GM10266 (cell line): Measurements from ENCODE around the gene TMEM176B.
A peak's percentile ranks its signal among the peaks of the same experiment; 100 is the strongest.

ENCODE experiments used
- DNase-seq: peaks from one replicate; pipeline ENCODE4 v3.0.0; 2012; ENCODE audit errors: extremely low spot score
- TF ChIP-seq, protein P1 (sequence below): IDR thresholded peaks from 2 replicates; pipeline ENCODE4 v1.5.1; 2012; ENCODE audit warnings: mild to moderate bottlenecking, low read depth; ENCODE audit not compliant: control insufficient read depth, insufficient read depth; ENCODE audit errors: missing control alignments

The TMEM176B gene

DNA sequence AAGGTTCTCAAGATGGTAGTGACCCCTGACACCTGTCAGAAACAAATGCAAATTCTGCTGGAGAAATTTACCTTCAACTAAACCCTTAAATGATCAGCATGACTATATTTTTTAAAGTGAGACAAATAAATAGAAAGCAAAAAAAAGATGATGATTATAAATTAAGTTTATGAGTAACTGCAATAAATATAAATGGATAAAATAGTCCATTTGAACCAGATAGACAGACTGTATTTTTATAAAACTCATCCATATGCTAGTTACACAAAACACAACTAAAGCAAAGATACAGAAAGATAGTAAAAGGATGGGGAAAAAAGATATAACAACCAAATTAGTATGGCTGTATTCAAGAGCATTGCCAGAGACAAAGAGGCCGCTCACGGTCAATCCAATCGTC lies 6.3 kb upstream of the TMEM176B start:
- DNase-seq: no peak
- TF ChIP-seq, protein P1, sequence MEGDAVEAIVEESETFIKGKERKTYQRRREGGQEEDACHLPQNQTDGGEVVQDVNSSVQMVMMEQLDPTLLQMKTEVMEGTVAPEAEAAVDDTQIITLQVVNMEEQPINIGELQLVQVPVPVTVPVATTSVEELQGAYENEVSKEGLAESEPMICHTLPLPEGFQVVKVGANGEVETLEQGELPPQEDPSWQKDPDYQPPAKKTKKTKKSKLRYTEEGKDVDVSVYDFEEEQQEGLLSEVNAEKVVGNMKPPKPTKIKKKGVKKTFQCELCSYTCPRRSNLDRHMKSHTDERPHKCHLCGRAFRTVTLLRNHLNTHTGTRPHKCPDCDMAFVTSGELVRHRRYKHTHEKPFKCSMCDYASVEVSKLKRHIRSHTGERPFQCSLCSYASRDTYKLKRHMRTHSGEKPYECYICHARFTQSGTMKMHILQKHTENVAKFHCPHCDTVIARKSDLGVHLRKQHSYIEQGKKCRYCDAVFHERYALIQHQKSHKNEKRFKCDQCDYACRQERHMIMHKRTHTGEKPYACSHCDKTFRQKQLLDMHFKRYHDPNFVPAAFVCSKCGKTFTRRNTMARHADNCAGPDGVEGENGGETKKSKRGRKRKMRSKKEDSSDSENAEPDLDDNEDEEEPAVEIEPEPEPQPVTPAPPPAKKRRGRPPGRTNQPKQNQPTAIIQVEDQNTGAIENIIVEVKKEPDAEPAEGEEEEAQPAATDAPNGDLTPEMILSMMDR: no peak

DNA sequence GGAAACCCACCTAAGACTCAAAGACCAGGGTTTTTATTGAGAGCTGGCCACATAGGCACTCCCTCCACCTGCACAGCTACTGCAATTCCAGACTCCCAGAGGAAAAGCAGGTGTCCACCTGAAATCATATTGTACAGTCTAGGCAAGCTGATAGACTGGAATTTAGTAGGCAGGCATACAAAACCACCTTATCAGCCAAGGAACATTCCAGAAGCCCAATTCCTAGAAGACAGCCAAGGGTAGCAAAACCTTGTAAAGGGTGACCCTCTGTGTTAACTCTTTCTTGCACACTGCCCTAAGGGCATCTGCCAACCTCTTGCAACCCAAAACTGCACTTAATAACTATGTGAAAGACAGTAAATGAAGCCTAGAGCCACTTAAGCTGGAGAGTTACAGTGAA lies 5.7 kb upstream of the TMEM176B start:
- DNase-seq: no peak
- TF ChIP-seq, protein P1: no peak

DNA sequence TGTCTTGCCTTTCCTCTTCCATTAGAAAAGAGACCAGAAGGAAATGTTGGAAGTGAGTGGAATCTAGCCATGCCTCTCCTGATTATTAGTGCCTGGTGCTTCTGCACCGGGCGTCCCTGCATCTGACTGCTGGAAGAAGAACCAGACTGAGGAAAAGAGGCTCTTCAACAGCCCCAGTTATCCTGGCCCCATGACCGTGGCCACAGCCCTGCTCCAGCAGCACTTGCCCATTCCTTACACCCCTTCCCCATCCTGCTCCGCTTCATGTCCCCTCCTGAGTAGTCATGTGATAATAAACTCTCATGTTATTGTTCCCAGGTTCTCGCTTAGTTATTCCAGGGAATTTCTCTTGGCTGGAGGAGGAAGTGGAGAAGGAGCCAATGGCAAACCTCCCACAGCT lies 4.6 kb upstream of the TMEM176B start:
- TF ChIP-seq, protein P1: no peak
- no peak for DNase-seq

DNA sequence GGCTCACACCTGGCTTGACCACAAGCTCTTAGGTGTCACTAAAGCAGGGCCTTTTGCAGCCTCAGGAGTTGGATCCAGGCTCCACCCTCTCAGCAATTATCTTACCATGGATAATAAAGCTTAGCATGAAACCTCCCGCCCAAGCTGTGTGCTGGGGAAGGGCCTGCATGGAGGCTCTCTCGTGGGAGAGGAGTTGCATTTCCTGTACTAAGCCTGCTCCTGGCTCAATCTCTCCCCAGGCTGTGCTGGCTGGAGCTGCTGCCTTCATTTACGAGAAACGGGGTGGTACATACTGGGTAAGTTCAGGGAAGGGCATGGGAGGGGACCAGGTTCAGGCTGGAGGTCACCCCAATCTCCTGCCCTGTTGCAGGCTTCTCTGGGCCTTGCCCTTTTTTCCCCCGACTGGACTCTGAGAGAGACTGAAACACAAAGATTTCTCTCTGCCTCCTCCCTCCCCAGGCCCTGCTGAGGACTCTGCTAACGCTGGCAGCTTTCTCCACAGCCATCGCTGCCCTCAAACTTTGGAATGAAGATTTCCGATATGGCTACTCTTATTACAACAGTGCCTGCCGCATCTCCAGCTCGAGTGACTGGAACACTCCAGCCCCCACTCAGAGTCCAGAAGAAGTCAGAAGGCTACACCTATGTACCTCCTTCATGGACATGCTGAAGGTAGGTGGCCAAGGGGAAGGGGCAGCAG lies 3.1 kb upstream of the TMEM176B start:
- TF ChIP-seq, protein P1: no peak
- DNase-seq: no peak

DNA sequence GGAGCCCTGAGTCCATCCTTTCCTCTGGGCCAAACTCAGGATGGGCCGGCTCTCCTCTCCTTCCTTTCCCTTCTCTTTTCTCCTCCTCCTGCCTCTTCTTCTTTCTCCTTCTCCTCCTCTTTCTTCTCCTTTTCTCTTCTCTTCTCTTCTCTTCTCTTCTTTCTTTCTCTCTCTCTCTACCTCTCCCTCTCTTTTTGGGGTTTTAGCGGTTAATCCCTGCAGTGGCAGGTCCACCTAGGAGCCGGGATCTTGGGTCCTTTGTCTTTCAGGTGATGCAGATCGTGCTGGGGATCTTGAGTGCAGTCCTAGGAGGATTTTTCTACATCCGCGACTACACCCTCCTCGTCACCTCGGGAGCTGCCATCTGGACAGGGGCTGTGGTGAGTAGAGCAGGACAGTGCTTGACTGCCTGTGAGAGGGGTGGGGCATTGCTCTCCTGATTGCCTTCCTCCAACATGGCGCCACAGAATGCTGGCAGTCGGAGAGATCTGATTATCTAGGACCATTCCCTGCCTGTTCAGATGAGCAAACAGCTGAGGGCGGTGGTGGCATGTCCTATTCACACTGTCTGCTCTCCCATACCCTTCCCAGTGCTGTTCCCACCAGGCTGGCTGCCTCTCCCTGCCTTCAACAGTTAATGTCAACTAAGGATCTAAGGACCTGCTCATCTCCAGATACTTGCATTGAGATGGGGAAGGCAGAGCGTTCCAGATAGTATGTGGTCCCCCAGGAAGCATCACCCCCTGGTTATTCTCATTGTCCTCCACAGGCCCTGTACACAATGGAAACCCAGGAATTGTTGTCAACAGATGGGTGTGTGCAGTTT lies 2.0 kb upstream of the TMEM176B start:
- TF ChIP-seq, protein P1: no peak
- DNase-seq: no peak

DNA sequence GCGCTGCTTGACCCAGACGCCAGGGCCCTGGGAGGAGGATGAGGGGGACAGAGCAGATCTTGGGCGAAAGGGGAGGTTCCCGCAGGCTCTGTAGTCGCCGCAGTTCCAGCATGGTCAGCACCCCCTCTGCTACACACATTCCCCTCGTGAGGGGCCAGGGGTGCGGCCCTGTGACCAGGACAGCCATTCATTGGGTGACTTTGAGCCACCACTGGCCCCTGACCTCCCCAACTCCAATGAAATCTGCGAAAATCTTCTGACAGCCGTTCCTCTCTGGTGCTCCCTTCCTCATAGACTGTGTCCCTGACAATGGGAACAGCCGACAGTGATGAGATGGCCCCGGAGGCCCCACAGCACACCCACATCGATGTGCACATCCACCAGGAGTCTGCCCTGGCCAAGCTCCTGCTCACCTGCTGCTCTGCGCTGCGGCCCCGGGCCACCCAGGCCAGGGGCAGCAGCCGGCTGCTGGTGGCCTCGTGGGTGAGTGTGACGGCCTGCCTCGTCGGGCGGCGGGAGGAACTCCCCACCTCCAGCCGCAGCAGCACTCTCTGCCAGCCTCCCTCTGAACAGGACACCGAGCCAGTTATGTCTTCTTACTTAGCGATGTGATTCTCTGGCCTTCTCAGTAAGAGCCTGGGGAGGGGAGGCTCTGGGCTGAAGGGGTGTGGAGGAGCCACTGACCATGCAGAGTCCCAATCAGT lies 1.2 kb upstream of the TMEM176B start:
- TF ChIP-seq, protein P1: no peak
- peak; percentile 45 for DNase-seq
